ENCODE data around the gene DDB1. TPM values are rescaled to one million over a fixed set of nuclear protein-coding genes. Genes with fewer than 3 reads are reported as not detected.

The DDB1 gene
- total and polyA plus RNA-seq, 2 of the 13 experiments (the other 11 are each of a cell fraction or from before 2014, with no cell fraction given) = 217 to 266 TPM

GRCh38 chr11:61264371-61264770, 68.5 kb downstream of the DDB1 start:
- ATAC-seq (no peak), FAIRE-seq (no peak), DNase-seq (ENCODE audit: low spot score) (no peak)
- no peak overlapping the region for H3K9ac ChIP-seq (ENCODE audit: insufficient read depth, low read depth, low read length)
- H3K9me3 ChIP-seq (ENCODE audit: low read length) = no peaks in the 10 kb centered on the region
- no TSS peak for BruUV-seq (replicated peaks)
- ChIA-PET POLR2A (no interaction called here), CTCF (ENCODE audit: low intra/inter-chr PET ratio, low total read pairs) (no interaction called here)
- in situ Hi-C loops (cut with HindIII; ENCODE audit: extremely low pct_ligation_motif_present, low pct_unique_long_range_greater_than_20kb) = no loop called here
- peaks cover 66% of the 10 kb centered on the region for H3K4me1 ChIP-seq (ENCODE audit: insufficient read depth, low read length)
- no peak for TF ChIP-seq ZBTB7A (CRISPR knock-in tag; IDR thresholded peaks at IDR 0.05)
- 0 out of 4 replicates have a peak, but pooled peaks of 1 of the 2 experiments have one; percentile 17 for TF ChIP-seq POLR2A (IDR thresholded peaks at IDR 0.05; ENCODE audit: insufficient read depth in 1 of 2, low read depth in 2 of 2, low read length in 2 of 2)
- H3K27ac ChIP-seq (ENCODE audit: extremely low read length, insufficient read depth, low read length) = peak overlapping the region; percentile 77
- no peak overlapping the region for H3K4me3 ChIP-seq (replicated peaks in 1 of 3; ENCODE audit: insufficient read depth in 1 of 3, low read depth in 2 of 3, low read length in 3 of 3)
- 94% methylated on average over 6 of the region's 6 CpGs for WGBS (ENCODE audit: low lambda C conversion rate)
- H2AFZ ChIP-seq (ENCODE audit: low read length) = no peak overlapping the region
- peaks cover 3 to 47% of the 10 kb centered on the region in 2 experiments for H3K36me3 ChIP-seq (replicated peaks in 1 of 2; ENCODE audit: control insufficient read depth in 1 of 2, insufficient read depth in 2 of 2, low read length in 2 of 2)
- H3K79me2 ChIP-seq (ENCODE audit: insufficient read depth, low read length) = no peaks in the 10 kb centered on the region
- H3K27me3 ChIP-seq (ENCODE audit: control insufficient read depth in 1 of 2, insufficient read depth in 2 of 2, low read length in 2 of 2) = no peaks in the 10 kb centered on the region
- intact Hi-C loops (cut with micrococcal nuclease; ENCODE audit: unreplicated experiment) = no loop called here
- H4K20me1 ChIP-seq (ENCODE audit: insufficient read depth, low read length) = no peaks in the 10 kb centered on the region
- H3K4me2 ChIP-seq (ENCODE audit: low read depth, low read length) = no peak overlapping the region

GRCh38 chr11:61259363-61259762, 73.5 kb downstream of the DDB1 start:
- Histone ChIP-seq H2AFZ (ENCODE audit: low read length) (no peak overlapping the region), H3K4me1 (ENCODE audit: insufficient read depth, low read length) (peaks cover 16% of the 10 kb centered on the region), H3K9ac (ENCODE audit: insufficient read depth, low read depth, low read length) (no peak overlapping the region), H3K36me3 (replicated peaks in 1 of 2; ENCODE audit: control insufficient read depth in 1 of 2, insufficient read depth in 2 of 2, low read length in 2 of 2) (peaks cover 11 to 50% of the 10 kb centered on the region in 2 experiments), H3K27ac (ENCODE audit: extremely low read length, insufficient read depth, low read length) (no peak overlapping the region), H3K27me3 (ENCODE audit: control insufficient read depth in 1 of 2, insufficient read depth in 2 of 2, low read length in 2 of 2) (no peaks in the 10 kb centered on the region), H3K9me3 (ENCODE audit: low read length) (no peaks in the 10 kb centered on the region), H3K4me3 (replicated peaks in 1 of 3; ENCODE audit: insufficient read depth in 1 of 3, low read depth in 2 of 3, low read length in 3 of 3) (no peak overlapping the region), H3K79me2 (ENCODE audit: insufficient read depth, low read length) (no peaks in the 10 kb centered on the region), H3K4me2 (ENCODE audit: low read depth, low read length) (no peak overlapping the region), H4K20me1 (ENCODE audit: insufficient read depth, low read length) (peaks cover 5% of the 10 kb centered on the region; the same call in 1 of the 2 replicates)
- ChIA-PET CTCF (ENCODE audit: low intra/inter-chr PET ratio, low total read pairs) (no interaction called here), POLR2A (no interaction called here)
- no peak for DNase-seq (ENCODE audit: low spot score)
- no TSS peak for BruUV-seq (replicated peaks)
- no peak for ATAC-seq
- FAIRE-seq = no peak
- intact Hi-C loops (cut with micrococcal nuclease; ENCODE audit: unreplicated experiment) (loop anchor here (10.0 kb wide), 2 partner anchors 75 to 125 kb away; partner anchors contain the start of genes DDB1 and TKFC), in situ Hi-C loops (cut with HindIII; ENCODE audit: extremely low pct_ligation_motif_present, low pct_unique_long_range_greater_than_20kb) (no loop called here)
- over 99% methylated on average over 6 of the region's 6 CpGs for WGBS (ENCODE audit: low lambda C conversion rate)
- peak; percentile 96 for TF ChIP-seq ZNF629 (CRISPR knock-in tag; conservative IDR thresholded peaks at IDR 0.05)
- peak; percentile 86 for TF ChIP-seq ZMYM3 (CRISPR knock-in tag; IDR thresholded peaks at IDR 0.05)
- TF ChIP-seq, protein P1, sequence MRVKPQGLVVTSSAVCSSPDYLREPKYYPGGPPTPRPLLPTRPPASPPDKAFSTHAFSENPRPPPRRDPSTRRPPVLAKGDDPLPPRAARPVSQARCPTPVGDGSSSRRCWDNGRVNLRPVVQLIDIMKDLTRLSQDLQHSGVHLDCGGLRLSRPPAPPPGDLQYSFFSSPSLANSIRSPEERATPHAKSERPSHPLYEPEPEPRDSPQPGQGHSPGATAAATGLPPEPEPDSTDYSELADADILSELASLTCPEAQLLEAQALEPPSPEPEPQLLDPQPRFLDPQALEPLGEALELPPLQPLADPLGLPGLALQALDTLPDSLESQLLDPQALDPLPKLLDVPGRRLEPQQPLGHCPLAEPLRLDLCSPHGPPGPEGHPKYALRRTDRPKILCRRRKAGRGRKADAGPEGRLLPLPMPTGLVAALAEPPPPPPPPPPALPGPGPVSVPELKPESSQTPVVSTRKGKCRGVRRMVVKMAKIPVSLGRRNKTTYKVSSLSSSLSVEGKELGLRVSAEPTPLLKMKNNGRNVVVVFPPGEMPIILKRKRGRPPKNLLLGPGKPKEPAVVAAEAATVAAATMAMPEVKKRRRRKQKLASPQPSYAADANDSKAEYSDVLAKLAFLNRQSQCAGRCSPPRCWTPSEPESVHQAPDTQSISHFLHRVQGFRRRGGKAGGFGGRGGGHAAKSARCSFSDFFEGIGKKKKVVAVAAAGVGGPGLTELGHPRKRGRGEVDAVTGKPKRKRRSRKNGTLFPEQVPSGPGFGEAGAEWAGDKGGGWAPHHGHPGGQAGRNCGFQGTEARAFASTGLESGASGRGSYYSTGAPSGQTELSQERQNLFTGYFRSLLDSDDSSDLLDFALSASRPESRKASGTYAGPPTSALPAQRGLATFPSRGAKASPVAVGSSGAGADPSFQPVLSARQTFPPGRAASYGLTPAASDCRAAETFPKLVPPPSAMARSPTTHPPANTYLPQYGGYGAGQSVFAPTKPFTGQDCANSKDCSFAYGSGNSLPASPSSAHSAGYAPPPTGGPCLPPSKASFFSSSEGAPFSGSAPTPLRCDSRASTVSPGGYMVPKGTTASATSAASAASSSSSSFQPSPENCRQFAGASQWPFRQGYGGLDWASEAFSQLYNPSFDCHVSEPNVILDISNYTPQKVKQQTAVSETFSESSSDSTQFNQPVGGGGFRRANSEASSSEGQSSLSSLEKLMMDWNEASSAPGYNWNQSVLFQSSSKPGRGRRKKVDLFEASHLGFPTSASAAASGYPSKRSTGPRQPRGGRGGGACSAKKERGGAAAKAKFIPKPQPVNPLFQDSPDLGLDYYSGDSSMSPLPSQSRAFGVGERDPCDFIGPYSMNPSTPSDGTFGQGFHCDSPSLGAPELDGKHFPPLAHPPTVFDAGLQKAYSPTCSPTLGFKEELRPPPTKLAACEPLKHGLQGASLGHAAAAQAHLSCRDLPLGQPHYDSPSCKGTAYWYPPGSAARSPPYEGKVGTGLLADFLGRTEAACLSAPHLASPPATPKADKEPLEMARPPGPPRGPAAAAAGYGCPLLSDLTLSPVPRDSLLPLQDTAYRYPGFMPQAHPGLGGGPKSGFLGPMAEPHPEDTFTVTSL (CRISPR knock-in tag; IDR thresholded peaks at IDR 0.05; ENCODE audit: borderline replicate concordance) = no peak
- no peak for TF ChIP-seq ZNF550 (CRISPR knock-in tag; IDR thresholded peaks at IDR 0.05; ENCODE audit: borderline replicate concordance)
- no peak for TF ChIP-seq MAFG (CRISPR knock-in tag; IDR thresholded peaks at IDR 0.05)
- TF ChIP-seq GATAD2A (CRISPR knock-in tag; IDR thresholded peaks at IDR 0.05) = no peak
- no peak for TF ChIP-seq ZNF839 (CRISPR knock-in tag; IDR thresholded peaks at IDR 0.05; ENCODE audit: borderline replicate concordance)
